ENCODE data around the gene GLYATL3.

Gene GLYATL3

DNA sequence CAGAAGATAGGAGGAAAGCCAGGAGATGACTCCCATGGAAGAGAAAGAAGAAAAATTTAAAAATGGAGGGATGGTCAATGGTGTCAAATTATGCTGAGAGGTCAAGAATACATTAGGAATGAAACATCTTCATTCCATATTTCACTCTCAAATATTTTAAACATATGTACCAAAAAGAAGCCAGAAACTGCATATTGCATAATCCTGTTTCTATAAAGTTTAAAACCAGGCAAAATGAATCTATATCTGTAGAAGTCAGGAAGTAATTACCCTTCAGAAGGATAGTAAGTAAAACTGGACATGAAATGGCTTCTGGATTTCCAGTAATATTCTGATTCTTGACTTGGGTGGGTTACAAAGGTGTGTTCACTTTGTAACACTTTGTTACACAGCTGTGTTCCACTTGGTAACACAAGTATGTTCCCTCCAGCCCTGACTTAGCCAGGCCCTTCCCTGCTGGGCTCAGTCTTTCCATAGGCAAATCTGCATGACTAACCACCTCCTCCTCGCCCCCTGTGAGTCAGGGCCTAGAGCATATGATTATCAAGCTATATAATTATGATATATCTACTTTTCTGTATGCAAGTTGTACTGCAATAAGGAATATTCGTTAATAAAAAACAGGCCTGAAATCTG lies 30.5 kb downstream of the GLYATL3 start:
- no peak for TF ChIP-seq CTCF (IDR thresholded peaks at IDR 0.05; ENCODE audit: low read depth, low read length, missing control alignments)
- in situ Hi-C loops (cut with HindIII; ENCODE audit: low sequenced_read_pairs): no loop called here

DNA sequence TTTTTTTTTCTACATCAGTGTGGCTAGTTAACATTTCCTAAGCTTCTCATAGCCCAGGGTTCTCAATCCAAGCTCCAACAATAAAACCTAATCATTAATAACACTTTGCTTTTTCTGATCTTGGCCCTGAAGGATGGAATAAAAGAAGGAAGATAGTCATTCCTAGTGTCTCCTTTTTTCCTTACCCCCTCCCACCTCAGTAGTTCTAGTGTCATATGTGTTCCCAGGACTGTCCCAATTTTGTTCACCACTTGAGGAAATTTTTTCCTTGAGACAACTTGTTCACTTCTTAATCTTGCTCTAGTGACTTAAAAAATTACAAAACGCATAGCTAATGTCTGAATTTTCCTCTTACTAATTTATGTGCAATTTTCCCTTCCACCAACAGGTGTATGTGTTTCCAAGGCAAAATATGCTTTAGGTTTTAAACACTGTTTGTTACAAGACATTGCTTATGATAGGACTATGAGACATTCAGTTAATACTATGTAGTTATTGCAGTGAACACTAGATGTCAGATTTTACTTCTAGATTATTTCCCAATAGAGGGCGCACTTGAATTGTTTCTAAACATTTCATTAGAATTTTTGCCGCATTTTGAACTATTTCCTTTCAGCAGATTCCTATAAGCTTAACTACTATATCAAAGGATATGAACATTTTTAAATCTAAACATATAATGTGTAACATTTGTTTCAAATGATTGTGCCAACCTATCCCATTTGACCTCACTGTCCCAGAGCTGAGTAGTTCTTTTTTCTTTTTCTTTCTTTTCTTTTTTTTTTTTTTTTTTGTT lies 32.2 kb downstream of the GLYATL3 start:
- in situ Hi-C loops (cut with HindIII; ENCODE audit: low sequenced_read_pairs): no loop called here
- no peak overlapping the region for H3K4me3 ChIP-seq (ENCODE audit: low read depth, low read length)
- peak; percentile 67 for DNase-seq (ENCODE audit: low read depth)

More for the DNA sequence above, 30.5 kb downstream of the GLYATL3 start:
- H3K4me3 ChIP-seq (ENCODE audit: low read depth, low read length): no peak overlapping the region
- DNase-seq (ENCODE audit: low read depth): no peak

DNA sequence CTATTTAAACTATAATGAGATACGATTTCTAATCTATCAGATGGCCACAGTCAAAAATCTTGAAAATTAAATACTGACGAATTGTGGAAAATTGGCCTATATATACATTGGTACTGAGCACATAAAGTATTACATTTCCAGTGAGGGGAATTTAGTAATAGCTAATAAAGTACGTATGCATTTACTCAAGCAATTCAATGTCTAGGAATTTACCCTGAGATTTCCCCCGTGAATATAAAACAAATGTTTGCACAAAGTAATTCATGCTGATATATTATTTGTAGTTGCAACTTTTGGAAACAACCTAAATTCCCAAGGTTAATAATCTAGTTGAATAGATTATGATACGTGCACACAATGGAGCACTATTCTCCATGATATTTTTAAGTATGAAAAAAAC lies 36.1 kb downstream of the GLYATL3 start:
- no peak overlapping the region for H3K4me3 ChIP-seq (ENCODE audit: low read depth, low read length)
- no peak for DNase-seq (ENCODE audit: low read depth)
- TF ChIP-seq CTCF (IDR thresholded peaks at IDR 0.05; ENCODE audit: low read depth, low read length, missing control alignments): no peak
- in situ Hi-C loops (cut with HindIII; ENCODE audit: low sequenced_read_pairs): no loop called here

More for the DNA sequence above, 32.2 kb downstream of the GLYATL3 start:
- peak; percentile 47 for TF ChIP-seq CTCF (IDR thresholded peaks at IDR 0.05; ENCODE audit: low read depth, low read length, missing control alignments)

DNA sequence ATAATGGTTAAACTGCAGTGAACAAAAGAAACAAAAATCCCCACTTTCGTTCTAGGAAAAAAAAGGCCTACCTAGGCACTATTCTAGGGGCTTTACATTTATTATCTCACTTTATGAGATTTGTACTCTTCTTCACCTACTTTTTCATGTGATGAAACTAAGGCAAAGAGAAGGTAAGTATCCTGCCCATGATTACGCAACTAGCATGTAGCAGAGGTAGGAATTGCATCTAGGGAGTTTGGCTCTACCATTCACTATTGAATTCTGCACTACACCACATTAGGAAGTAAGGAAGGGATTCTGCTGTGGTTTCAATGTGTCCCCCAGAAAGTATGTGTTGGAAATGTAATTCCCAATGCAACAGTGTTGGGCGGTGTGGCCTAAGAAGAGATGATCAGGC lies 39.4 kb downstream of the GLYATL3 start:
- TF ChIP-seq CTCF (IDR thresholded peaks at IDR 0.05; ENCODE audit: low read depth, low read length, missing control alignments): no peak
- no peak overlapping the region for H3K4me3 ChIP-seq (ENCODE audit: low read depth, low read length)
- DNase-seq (ENCODE audit: low read depth): no peak
- in situ Hi-C loops (cut with HindIII; ENCODE audit: low sequenced_read_pairs): no loop called here

- H3K4me3 ChIP-seq (ENCODE audit: low read depth, low read length): no peak overlapping the region
- DNase-seq (ENCODE audit: low read depth): no peak
- in situ Hi-C loops (cut with HindIII; ENCODE audit: low sequenced_read_pairs): no loop called here
- TF ChIP-seq CTCF (IDR thresholded peaks at IDR 0.05; ENCODE audit: low read depth, low read length, missing control alignments): no peak
Measured at GRCh38 chr6:49540614-49541013, 40.9 kb downstream of the GLYATL3 start.

DNA sequence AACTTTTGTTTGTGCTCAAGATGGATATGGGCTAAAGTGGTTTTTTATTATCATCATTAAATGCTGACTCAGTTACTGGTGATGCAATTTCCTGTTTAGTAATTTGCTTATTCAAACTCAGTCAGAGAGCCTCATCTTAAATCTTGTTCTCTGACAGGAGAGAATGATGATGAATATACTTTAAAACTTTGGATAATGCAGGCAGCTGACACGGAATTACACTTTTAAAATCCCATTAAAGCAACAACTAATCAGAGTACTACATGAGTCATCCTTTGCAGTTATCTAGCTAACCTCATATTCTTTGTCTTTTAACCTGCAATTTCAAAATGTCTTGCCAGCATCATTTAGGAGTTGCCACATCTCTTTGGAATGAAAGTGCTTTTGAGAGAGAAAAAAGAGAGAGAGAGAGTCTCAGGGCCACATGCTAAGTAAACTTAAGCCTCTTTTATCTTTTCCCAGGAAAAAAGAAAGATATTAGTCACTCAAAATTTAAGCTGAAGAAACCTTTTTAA lies 41.5 kb downstream of the GLYATL3 start:
- no peak for TF ChIP-seq CTCF (IDR thresholded peaks at IDR 0.05; ENCODE audit: low read depth, low read length, missing control alignments)
- no peak overlapping the region for H3K4me3 ChIP-seq (ENCODE audit: low read depth, low read length)
- in situ Hi-C loops (cut with HindIII; ENCODE audit: low sequenced_read_pairs): no loop called here
- peak; percentile 40 for DNase-seq (ENCODE audit: low read depth)

Measured in astrocyte of the cerebellum (primary cell).